Stimulated activated CD4-positive, alpha-beta T cell treated with anti-CD3 and anti-CD28 coated beads, Interleukin-2, amount 100 ng/mL, for 48 hours (primary cell): ENCODE measurements around the gene RCOR1.

Source experiments
- DNase-seq, 2 donors: peaks; one replicate each; pipeline ENCODE4 v3.0.0-alpha.2; 2020

Gene RCOR1

GRCh38 chr14:102684298-102684663 is 91.8 kb downstream of the RCOR1 start:
- DNase-seq, result no peak

DNA sequence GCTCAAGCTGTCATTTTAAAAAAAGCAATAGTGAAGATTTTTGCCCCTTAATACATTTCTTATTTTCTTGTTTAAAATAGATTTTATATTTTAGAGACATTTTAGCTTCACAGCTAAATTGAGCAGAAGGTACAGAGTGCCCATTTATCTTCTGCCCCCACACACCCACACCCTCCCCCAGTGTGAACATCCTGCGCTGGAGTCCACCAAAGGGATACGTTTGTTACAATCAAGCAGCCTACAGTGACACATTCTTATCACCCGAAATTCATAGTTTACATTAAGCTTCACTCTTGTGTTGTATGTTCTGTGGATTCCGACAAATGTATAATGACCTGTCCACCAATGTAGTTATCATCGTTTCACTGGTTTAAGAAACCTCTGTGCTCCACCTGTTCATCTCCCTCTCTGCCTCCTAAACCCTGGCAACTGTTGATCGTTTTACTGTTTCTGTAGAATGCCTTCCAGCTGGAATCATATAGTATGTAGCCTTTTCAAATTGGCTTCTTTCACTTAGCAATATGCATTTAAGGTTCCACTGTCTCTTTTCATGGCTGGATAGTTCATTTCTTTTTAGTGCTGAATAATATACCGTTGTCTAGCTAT is 93.8 kb downstream of the RCOR1 start:
- no peak for DNase-seq

- DNase-seq, result no peak
Observed at GRCh38 chr14:102688290-102688689, 95.8 kb downstream of the RCOR1 start.

DNA sequence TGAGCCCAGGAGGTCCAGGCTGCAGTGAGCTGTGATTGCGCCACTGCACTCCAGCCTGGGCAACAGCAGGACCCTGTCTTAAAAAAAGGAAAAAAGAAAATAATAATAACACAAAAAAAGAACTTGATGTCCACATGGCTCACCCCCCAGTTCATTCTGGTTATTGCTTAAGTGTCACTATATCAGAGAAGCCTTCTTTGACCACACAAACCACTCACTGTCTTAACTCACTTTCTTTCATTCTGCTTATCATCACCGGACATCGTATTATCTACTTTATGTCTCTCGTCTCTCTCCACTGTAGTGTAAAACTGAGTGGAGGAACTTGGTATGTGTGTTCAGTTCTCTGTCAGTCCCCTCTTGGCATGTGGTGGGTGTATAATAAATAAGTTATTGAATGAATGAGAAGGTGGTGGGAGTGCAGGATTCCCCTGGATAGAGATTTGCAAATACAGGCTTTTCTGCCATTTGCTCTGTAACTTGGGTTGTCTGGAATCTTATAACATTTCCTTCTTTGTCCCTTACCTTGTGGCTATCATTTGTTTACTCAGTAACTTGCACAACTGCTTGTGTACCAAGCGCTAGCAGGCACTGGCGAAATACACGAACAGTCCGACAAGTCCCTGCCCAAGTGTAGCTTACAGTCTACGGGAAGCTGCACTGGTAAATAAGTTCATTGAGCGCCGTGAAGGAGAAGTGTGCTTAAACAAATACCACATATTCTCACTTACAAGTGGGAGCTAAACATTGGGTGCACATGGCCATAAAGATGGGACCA is 98.2 kb downstream of the RCOR1 start:
- no peak for DNase-seq

DNA sequence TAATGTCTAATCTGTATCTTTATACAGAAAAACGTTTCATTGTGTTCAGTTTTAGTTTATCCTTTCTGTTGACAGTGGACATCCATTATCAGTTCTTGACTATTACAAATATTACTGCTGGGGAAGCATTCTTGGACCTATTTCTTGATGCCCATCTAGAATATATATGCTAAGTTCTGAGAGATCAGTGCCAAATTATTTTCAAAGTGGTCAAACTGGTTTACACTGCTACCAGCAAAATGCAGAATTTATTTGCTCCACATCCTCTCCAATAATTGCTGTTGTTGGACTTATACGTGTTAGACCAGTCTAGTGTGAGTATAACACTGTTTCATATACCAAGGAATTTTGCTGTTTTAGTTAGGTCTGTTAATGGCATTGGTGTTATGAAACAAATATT is 99.3 kb downstream of the RCOR1 start:
- no peak for DNase-seq

GRCh38 chr14:102692334-102692733 is 99.9 kb downstream of the RCOR1 start:
- DNase-seq, result no peak

DNA sequence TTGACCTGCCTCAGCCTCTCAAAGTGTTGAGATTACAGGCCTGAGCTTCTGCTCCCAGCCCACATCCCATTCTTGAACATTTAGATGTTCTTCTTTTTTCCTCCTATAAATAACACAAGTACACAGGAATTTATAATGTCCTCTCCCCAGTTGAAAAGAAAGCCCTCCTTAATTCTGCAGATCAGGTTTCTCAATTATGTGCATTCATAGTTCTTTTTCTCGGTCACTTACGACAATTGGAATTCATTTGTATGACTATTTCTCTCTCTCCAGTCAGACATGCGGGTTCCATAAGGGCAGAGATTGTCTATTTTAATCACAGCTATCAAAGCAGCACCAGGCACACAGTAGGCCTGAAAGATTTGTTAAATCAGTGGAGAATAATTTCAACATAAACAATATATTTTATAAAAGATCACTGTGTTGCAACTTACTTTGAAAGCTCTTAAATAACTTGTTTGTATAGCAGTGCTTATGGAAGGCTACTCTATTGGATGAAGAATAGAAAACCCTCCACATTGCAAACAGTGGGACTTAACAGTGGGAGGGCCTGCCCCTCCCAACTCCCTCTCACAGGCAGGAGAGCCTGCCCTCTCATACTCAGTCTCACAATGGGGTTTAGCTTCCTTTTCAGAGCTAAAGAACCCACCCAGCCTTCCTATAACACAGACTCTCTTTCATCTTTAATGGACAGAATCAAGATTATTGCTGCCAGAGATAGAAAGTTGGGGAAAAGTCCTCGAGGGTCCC is 100.7 kb downstream of the RCOR1 start:
- DNase-seq, result no peak

DNA sequence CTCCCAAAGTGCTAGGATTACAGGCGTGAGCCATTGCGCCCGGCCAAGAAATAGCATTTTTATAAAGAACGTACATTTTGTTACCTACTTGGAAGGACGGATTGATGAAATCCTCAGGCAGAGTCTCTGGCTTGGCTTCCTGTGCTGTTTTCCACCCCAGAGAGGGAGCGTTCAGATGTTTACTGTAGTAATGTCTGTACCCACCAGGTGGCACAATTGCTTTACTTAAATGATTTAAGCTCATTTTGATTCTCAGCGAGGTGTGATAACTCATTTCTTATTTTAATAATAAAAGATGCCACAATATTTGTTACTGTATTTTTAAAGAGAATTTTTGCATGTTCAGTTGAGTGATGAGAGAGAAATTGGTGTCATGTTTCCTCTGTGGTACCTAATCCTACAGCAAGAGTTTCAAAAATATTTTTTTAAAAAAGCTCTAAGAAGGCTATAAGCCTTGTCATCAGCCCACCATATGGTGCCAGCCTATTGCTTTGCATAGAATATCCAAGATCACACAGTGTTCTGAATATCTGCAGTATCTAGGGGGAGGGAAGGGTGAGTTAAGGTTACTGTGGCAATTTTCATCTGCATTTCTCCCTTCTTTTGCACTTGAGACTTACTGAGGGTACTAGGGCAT is 102.2 kb downstream of the RCOR1 start:
- DNase-seq, result peak; percentile 60 to 70

DNA sequence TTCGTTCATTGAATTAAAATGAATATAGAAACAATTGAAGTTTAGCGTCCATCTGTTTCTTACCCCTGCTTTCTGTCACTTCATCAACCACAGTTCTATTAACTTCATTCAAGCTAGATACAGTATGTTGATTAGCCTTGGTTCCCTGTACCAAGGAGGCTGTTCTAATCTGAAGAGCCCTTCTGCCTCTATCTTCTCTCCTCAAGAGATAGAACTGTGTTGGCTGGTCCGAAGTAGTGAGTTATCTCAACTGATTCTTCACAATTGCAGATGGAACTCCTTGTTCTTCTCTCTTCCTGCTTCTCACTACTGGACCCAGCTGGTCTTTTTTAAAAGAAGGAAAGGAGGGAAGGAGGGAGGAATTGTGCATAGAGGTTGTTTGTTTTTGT is 102.7 kb downstream of the RCOR1 start:
- no peak for DNase-seq

DNA sequence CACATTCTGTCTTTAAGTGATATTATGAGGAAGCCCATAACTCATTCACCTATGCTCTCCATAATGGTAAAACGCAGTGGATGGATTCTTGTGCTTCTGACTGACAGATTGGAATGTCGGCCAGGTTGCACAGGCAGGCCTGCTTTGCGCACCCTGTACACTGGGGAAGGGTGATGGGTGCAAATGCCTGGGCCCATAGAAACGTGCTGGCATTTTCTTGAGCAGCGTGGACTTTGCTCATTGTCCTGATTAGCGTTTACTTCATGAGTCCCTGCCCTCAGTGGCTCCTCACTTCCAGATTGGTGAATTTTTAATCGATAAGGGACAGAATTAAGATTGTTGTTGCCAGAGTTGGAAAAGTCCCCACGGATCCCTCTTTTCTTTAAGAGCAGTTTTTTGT is 103.9 kb downstream of the RCOR1 start:
- no peak for DNase-seq

- no peak for DNase-seq
Observed at GRCh38 chr14:102696856-102697495, 104.5 kb downstream of the RCOR1 start.

- no peak for DNase-seq
Observed at GRCh38 chr14:102697501-102697900, 105.1 kb downstream of the RCOR1 start.

- no peak for DNase-seq
Observed at GRCh38 chr14:102699416-102700110, 107.1 kb downstream of the RCOR1 start.

DNA sequence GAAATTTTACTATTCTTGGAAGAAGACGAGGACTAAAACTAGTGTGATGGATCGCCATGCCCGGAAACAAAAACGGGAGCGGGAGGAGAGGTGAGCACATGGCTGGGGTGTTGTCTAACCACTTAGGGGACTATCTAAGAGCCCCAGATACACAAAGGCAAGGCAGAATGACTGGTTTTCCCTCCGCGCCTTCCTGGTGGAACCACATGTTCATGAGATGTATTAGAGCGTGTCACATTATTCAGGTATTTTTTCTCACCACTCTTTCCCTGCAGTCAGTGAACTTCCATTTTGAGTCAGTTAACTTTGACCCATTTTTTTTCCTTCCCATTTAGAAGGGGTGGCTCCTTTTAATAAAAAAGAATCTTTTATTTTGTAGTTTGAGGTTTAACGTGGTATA is 116.0 kb downstream of the RCOR1 start:
- no peak for DNase-seq

DNA sequence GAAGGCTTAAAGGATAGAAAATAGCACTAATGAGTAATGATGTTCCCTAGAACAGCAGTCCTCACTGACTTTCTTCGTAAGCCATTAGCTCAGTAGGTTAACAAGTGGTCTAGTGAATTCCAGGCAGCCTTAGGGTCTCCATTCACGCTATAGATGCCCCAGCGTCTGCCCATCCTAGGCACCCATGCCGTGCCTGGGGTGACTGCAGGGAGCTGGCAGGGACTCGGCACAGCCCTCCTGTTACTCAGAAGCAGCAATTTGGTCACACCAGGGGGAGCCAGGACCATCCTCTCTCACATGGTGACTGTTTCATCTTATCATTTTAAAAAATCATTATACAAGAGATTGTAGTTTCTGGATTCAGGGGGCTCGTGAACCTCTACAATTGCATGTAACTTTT is 118.8 kb downstream of the RCOR1 start:
- no peak for DNase-seq

- DNase-seq, result no peak
Observed at GRCh38 chr14:102711946-102712345, 119.5 kb downstream of the RCOR1 start.

- no peak for DNase-seq
Observed at GRCh38 chr14:102717276-102717675, 124.8 kb downstream of the RCOR1 start.

GRCh38 chr14:102722646-102723045 is 130.2 kb downstream of the RCOR1 start:
- no peak for DNase-seq

DNA sequence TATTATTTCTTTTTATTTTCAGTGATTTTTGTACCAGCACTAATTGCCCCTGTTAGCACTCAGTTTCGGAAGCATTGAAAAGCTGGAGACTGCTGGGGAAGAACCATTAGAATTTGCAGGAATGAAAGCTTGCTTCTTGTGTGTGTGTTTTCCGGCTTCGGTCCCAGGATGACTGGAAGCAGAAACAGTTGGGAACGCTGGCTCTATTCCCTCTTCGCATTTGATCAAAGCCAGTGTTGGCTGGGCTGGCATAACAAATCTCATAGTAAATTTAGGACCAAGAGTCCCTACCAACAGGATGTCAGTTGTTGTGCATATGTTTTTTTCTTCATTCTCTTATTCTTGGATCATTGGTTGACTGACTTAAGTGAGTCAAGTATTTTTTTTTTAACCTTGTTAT is 131.2 kb downstream of the RCOR1 start:
- DNase-seq, result no peak

GRCh38 chr14:102726191-102726949 is 133.9 kb downstream of the RCOR1 start:
- no peak for DNase-seq

- DNase-seq, result no peak
Observed at GRCh38 chr14:102727336-102728095, 135.1 kb downstream of the RCOR1 start.
